Panc1 (cell line): ENCODE results near the gene PTPN23.

Source experiments
- POLR2AphosphoS5 ChIP-seq: IDR thresholded peaks from 2 replicates; pipeline ENCODE4 v1.6.1; 2012; ENCODE audit warnings: mild to moderate bottlenecking, low read depth, low read length, moderate library complexity
- TCF7L2 ChIP-seq: IDR thresholded peaks from 2 replicates; pipeline ENCODE4 v1.6.1; 2011; ENCODE audit warnings: mild to moderate bottlenecking, low read depth, low read length, inconsistent platforms
- TF ChIP-seq, protein P1 (sequence below): fragments of 450-650 bp; IDR thresholded peaks from 2 replicates; pipeline ENCODE4 v1.5.1; 2017; ENCODE audit warnings: mild to moderate bottlenecking
- TF ChIP-seq, protein P2 (sequence below), 2 experiments: IDR thresholded peaks; 2 replicates each; pipeline ENCODE4 v1.6.1; 2011 to 2012; ENCODE audit warnings: low read depth in 2 of 2, control low read depth in 1 of 2, low read length in 1 of 2, mild to moderate bottlenecking in 1 of 2, moderate library complexity in 1 of 2; ENCODE audit not compliant: insufficient read depth in 1 of 2

DNA sequence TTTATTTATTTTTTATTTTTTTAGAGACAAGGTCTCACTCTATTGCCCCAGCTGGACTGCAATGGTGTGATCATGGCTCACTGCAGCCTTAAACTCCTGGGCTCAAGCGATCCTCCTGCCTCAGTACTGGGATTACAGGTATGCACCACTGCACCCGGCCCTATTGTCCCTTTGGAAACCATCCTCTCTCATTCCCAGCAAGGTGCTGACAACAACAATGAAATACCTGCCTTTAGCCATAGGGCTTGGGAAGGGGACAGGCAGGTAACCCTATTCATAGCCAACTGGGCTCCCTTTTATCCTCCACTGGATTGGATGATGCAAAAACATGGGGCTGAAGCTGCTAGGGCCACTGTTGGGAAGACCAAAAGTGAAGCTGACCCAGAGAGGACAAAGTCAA lies 51.9 kb downstream of the PTPN23 start:
- TF ChIP-seq, protein P1, sequence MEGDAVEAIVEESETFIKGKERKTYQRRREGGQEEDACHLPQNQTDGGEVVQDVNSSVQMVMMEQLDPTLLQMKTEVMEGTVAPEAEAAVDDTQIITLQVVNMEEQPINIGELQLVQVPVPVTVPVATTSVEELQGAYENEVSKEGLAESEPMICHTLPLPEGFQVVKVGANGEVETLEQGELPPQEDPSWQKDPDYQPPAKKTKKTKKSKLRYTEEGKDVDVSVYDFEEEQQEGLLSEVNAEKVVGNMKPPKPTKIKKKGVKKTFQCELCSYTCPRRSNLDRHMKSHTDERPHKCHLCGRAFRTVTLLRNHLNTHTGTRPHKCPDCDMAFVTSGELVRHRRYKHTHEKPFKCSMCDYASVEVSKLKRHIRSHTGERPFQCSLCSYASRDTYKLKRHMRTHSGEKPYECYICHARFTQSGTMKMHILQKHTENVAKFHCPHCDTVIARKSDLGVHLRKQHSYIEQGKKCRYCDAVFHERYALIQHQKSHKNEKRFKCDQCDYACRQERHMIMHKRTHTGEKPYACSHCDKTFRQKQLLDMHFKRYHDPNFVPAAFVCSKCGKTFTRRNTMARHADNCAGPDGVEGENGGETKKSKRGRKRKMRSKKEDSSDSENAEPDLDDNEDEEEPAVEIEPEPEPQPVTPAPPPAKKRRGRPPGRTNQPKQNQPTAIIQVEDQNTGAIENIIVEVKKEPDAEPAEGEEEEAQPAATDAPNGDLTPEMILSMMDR: no peak
- TF ChIP-seq, protein P2, sequence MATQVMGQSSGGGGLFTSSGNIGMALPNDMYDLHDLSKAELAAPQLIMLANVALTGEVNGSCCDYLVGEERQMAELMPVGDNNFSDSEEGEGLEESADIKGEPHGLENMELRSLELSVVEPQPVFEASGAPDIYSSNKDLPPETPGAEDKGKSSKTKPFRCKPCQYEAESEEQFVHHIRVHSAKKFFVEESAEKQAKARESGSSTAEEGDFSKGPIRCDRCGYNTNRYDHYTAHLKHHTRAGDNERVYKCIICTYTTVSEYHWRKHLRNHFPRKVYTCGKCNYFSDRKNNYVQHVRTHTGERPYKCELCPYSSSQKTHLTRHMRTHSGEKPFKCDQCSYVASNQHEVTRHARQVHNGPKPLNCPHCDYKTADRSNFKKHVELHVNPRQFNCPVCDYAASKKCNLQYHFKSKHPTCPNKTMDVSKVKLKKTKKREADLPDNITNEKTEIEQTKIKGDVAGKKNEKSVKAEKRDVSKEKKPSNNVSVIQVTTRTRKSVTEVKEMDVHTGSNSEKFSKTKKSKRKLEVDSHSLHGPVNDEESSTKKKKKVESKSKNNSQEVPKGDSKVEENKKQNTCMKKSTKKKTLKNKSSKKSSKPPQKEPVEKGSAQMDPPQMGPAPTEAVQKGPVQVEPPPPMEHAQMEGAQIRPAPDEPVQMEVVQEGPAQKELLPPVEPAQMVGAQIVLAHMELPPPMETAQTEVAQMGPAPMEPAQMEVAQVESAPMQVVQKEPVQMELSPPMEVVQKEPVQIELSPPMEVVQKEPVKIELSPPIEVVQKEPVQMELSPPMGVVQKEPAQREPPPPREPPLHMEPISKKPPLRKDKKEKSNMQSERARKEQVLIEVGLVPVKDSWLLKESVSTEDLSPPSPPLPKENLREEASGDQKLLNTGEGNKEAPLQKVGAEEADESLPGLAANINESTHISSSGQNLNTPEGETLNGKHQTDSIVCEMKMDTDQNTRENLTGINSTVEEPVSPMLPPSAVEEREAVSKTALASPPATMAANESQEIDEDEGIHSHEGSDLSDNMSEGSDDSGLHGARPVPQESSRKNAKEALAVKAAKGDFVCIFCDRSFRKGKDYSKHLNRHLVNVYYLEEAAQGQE (IDR thresholded peaks at IDR 0.05; ENCODE audit: insufficient read depth in 1 of 2, low read depth in 2 of 2, low read length in 1 of 2): no peak
- TF ChIP-seq POLR2AphosphoS5 (no peak), TCF7L2 (no peak)
